HuH-7 (cell line): ENCODE measurements around the gene CRYBB1.

ENCODE experiments used
- DNase-seq: peaks from one replicate; pipeline ENCODE4 v3.0.0; 2011; ENCODE audit warnings: low spot score

Gene CRYBB1

DNA sequence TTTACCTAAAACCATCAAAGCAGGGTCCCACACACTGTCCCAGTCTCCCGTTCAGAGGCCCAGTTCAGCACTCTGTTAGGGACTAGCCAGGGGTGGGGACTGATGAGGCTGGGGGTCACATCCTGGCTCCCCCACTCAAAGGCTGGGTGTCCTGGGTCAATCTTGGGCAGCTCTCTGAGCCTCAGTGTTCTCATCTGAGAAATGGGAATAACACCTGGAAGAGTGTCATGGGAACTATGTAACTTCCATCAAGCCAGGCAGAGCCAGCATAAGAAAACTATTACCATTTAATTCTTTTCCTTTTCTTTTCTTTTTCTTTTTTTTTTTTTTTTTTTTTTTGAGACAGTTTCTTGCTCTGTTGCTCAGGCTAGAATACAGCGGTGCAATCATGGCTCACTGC lies 66.3 kb downstream of the CRYBB1 start:
- DNase-seq = no peak

GRCh38 chr22:26550498-26551033 lies 67.3 kb downstream of the CRYBB1 start:
- DNase-seq = no peak

- DNase-seq = no peak
Measured at GRCh38 chr22:26549902-26550497, 67.8 kb downstream of the CRYBB1 start.
